Sigmoid colon (tissue), 4 donors: ENCODE results near the gene ZG16B.

Experiments
- CTCF ChIP-seq, 4 experiments: fragments of 450-650 bp in 3 of 4; fragments of 200-600 bp in 1 of 4; IDR thresholded peaks; one replicate each; pipeline ENCODE4 v1.5.1; 2016 to 2019; ENCODE audit warnings: antibody characterized with exemption in 4 of 4, mild to moderate bottlenecking in 3 of 4, moderate library complexity in 2 of 4
- EP300 ChIP-seq, 4 donors: sonication (generic); formaldehyde crosslinking; IDR thresholded peaks; one replicate each; pipeline ENCODE4 v1.6.1; 2017; ENCODE audit warnings: antibody characterized with exemption in 4 of 4
- POLR2A ChIP-seq, 2 donors: fragments of 450-650 bp; IDR thresholded peaks; one replicate each; pipeline ENCODE4 v1.6.1; 2016; ENCODE audit warnings: antibody characterized with exemption in 2 of 2, mild to moderate bottlenecking in 2 of 2, moderate library complexity in 2 of 2
- POLR2AphosphoS5 ChIP-seq, 4 donors: sonication (generic); formaldehyde crosslinking; IDR thresholded peaks; one replicate each; pipeline ENCODE4 v1.6.1; 2017; ENCODE audit warnings: antibody characterized with exemption in 4 of 4

- TF ChIP-seq CTCF (IDR thresholded peaks at IDR 0.05): no peak
- no peak for TF ChIP-seq POLR2AphosphoS5 (IDR thresholded peaks at IDR 0.05)
- no peak for TF ChIP-seq POLR2A (IDR thresholded peaks at IDR 0.05)
- no peak for TF ChIP-seq EP300 (IDR thresholded peaks at IDR 0.05)
Measured at GRCh38 chr16:2857451-2858244, 27.5 kb downstream of the ZG16B start, which contains the start of gene PRSS22.
